SU-DHL-6 (cell line): ENCODE data around the gene AGPAT3.

Experiments
- H2AFZ ChIP-seq: fragments of 200-600 bp; sonication (generic); 2 replicates; pipeline ENCODE4 v1.6.1; 2014; ENCODE audit warnings: low read depth, mild to moderate bottlenecking, moderate library complexity, mixed read lengths, antibody characterized with exemption, low read length; ENCODE audit not compliant: severe bottlenecking
- H3F3A ChIP-seq: fragments of 200-600 bp; shearing (Covaris generic); 2 replicates; pipeline ENCODE4 v1.6.0; 2016; ENCODE audit warnings: antibody characterized with exemption, mild to moderate bottlenecking; ENCODE audit not compliant: insufficient read depth
- H3K27ac ChIP-seq: fragments of 200-600 bp; sonication (generic); 2 replicates; pipeline ENCODE4 v1.5.1; 2016; ENCODE audit warnings: low read depth, mild to moderate bottlenecking, low read length, moderate library complexity, mixed read lengths
- H3K27me3 ChIP-seq: fragments of 200-600 bp; sonication (generic), shearing (Covaris generic); 2 replicates; pipeline ENCODE4 v1.6.0; 2014; ENCODE audit warnings: mild to moderate bottlenecking, low read length
- H3K36me3 ChIP-seq: fragments of 200-600 bp; sonication (generic); 2 replicates; pipeline ENCODE4 v1.6.1; 2014; ENCODE audit warnings: mild to moderate bottlenecking, low read length, mixed read lengths
- H3K4me2 ChIP-seq: fragments of 300-600, 200-600 bp; shearing (Covaris generic), sonication (generic); 2 replicates; pipeline ENCODE4 v1.6.0; 2014; ENCODE audit warnings: low read length, low read depth, mild to moderate bottlenecking; ENCODE audit not compliant: poor library complexity, severe bottlenecking
- H3K4me3 ChIP-seq: fragments of 200-600 bp; sonication (generic); 2 replicates; pipeline ENCODE4 v1.5.1; 2014; ENCODE audit warnings: antibody characterized with exemption, low read length, mild to moderate bottlenecking, mixed read lengths; ENCODE audit not compliant: insufficient read depth, poor library complexity, severe bottlenecking
- H3K79me2 ChIP-seq: fragments of 200-600 bp; sonication (generic); 2 replicates; pipeline ENCODE4 v1.6.1; 2014; ENCODE audit warnings: mild to moderate bottlenecking, low read length, moderate library complexity; ENCODE audit not compliant: insufficient read depth
- H3K9ac ChIP-seq: fragments of 200-600 bp; sonication (generic); 2 replicates; pipeline ENCODE4 v1.7.0; 2014; ENCODE audit warnings: mild to moderate bottlenecking, low read length
- H3K9me2 ChIP-seq: fragments of 200-600 bp; sonication (generic); replicated peaks from 2 replicates; pipeline ENCODE4 v1.6.1; 2014; ENCODE audit warnings: low read length; ENCODE audit not compliant: insufficient read depth
- H3K9me3 ChIP-seq: fragments of 200-600 bp; sonication (generic); 2 replicates; pipeline ENCODE4 v1.6.1; 2014; ENCODE audit warnings: low read length, mixed read lengths; ENCODE audit not compliant: insufficient read depth
- H4K20me1 ChIP-seq: fragments of 200-600 bp; sonication (generic); 2 replicates; pipeline ENCODE4 v1.6.1; 2014; ENCODE audit warnings: low read depth, mild to moderate bottlenecking, antibody characterized with exemption, low read length, moderate library complexity, mixed read lengths
- EZH2phosphoT487 ChIP-seq: fragments of 200-600 bp; sonication (generic), shearing (Covaris generic); conservative IDR thresholded peaks from 2 replicates; pipeline ENCODE4 v1.6.1; 2018; ENCODE audit warnings: mild to moderate bottlenecking, antibody characterized with exemption, low read length, moderate library complexity, mixed read lengths
- TF ChIP-seq, protein P1 (sequence below): fragments of 200-600 bp; sonication (generic); IDR thresholded peaks from one replicate; pipeline ENCODE4 v1.5.1; 2017; ENCODE audit warnings: antibody characterized with exemption, mild to moderate bottlenecking, low read length, moderate library complexity; ENCODE audit not compliant: insufficient read depth, poor library complexity, severe bottlenecking

The AGPAT3 gene

GRCh38 chr21:44029460-44030087 is 164.6 kb downstream of the AGPAT3 start:
- no peaks in the 10 kb centered on the region for H3K9me2 ChIP-seq
- no peak overlapping the region for H3K4me2 ChIP-seq
- H3K9me3 ChIP-seq: no peaks in the 10 kb centered on the region
- H2AFZ ChIP-seq: no peak overlapping the region
- no peak overlapping the region for H3K4me3 ChIP-seq
- H3K36me3 ChIP-seq: peaks cover 4% of the 10 kb centered on the region; the same call in 1 of the 2 replicates
- peaks cover 82% of the 10 kb centered on the region for H3K79me2 ChIP-seq
- no peaks in the 10 kb centered on the region for H3K27me3 ChIP-seq
- no peak overlapping the region for H3K27ac ChIP-seq
- peaks cover 35% of the 10 kb centered on the region; the same call in 1 of the 2 replicates for H4K20me1 ChIP-seq
- no peaks in the 10 kb centered on the region for H3F3A ChIP-seq
- H3K9ac ChIP-seq: no peak overlapping the region
- no peak for TF ChIP-seq EZH2phosphoT487
- TF ChIP-seq, protein P1, sequence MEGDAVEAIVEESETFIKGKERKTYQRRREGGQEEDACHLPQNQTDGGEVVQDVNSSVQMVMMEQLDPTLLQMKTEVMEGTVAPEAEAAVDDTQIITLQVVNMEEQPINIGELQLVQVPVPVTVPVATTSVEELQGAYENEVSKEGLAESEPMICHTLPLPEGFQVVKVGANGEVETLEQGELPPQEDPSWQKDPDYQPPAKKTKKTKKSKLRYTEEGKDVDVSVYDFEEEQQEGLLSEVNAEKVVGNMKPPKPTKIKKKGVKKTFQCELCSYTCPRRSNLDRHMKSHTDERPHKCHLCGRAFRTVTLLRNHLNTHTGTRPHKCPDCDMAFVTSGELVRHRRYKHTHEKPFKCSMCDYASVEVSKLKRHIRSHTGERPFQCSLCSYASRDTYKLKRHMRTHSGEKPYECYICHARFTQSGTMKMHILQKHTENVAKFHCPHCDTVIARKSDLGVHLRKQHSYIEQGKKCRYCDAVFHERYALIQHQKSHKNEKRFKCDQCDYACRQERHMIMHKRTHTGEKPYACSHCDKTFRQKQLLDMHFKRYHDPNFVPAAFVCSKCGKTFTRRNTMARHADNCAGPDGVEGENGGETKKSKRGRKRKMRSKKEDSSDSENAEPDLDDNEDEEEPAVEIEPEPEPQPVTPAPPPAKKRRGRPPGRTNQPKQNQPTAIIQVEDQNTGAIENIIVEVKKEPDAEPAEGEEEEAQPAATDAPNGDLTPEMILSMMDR: no peak

GRCh38 chr21:44035244-44035643 is 170.2 kb downstream of the AGPAT3 start:
- no peaks in the 10 kb centered on the region; the same call in 1 of the 2 replicates for H4K20me1 ChIP-seq
- H3F3A ChIP-seq: no peaks in the 10 kb centered on the region
- H2AFZ ChIP-seq: no peak overlapping the region
- H3K4me2 ChIP-seq: no peak overlapping the region
- H3K79me2 ChIP-seq: peaks cover 25% of the 10 kb centered on the region
- H3K27me3 ChIP-seq: no peaks in the 10 kb centered on the region
- no peaks in the 10 kb centered on the region for H3K9me3 ChIP-seq
- TF ChIP-seq, protein P1: no peak
- TF ChIP-seq EZH2phosphoT487: no peak
- H3K36me3 ChIP-seq: peaks cover 4% of the 10 kb centered on the region; the same call in 1 of the 2 replicates
- H3K4me3 ChIP-seq: no peak overlapping the region
- H3K9ac ChIP-seq: no peak overlapping the region
- H3K9me2 ChIP-seq: no peaks in the 10 kb centered on the region
- H3K27ac ChIP-seq: no peak overlapping the region
